ENCODE data around the gene TSC22D2. TPM values are rescaled to one million over a fixed set of nuclear protein-coding genes. Genes with fewer than 3 reads are reported as not detected.

TSC22D2 gene
- total RNA-seq, 1 donor, result 13.4 TPM

DNA sequence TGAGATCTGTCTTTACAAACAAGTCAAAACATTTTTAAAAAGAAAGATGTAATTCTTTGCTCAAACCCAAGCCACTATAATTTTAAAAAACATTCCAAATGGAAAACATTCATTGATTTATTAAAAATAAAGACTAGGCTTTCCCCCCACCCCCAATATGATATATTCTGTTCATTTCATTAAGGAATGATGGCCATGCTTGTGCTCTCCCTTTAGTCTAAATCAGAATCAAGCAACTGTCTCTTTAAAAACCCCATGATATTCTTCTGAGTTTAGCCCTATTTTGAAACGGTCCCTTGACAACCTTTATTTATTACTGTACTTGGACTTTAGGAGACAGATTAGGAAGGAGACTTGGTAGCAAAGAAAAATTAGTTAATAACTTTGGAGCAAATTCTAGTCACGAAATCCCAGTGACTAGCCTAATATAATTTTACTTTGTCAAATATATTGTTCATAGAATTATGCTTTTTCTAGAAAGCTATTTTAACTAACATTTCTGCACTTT is 38.4 kb downstream of the TSC22D2 start:
- H3K4me3 ChIP-seq (ENCODE audit: insufficient read depth, low read length), result no peak overlapping the region
- no peaks in the 10 kb centered on the region for H3K27me3 ChIP-seq (ENCODE audit: insufficient read depth, low read length)
- H3K4me2 ChIP-seq (ENCODE audit: insufficient read depth, low read length), result no peak overlapping the region
- H2AFZ ChIP-seq (ENCODE audit: low read length), result no peak overlapping the region
- no peaks in the 10 kb centered on the region for H3K9me3 ChIP-seq (ENCODE audit: low read depth, low read length)
- peak overlapping the region; percentile 31 for H3K27ac ChIP-seq (ENCODE audit: low read depth, low read length)
- peaks cover 59% of the 10 kb centered on the region for H3K4me1 ChIP-seq (ENCODE audit: insufficient read depth, low read length)
- H3K36me3 ChIP-seq (ENCODE audit: insufficient read depth, low read length), result peaks cover 4% of the 10 kb centered on the region
- H4K20me1 ChIP-seq (ENCODE audit: insufficient read depth, low read length), result peaks cover 47% of the 10 kb centered on the region
- peaks cover 91% of the 10 kb centered on the region for H3K79me2 ChIP-seq (ENCODE audit: insufficient read depth, low read length)
- TF ChIP-seq, protein P1, sequence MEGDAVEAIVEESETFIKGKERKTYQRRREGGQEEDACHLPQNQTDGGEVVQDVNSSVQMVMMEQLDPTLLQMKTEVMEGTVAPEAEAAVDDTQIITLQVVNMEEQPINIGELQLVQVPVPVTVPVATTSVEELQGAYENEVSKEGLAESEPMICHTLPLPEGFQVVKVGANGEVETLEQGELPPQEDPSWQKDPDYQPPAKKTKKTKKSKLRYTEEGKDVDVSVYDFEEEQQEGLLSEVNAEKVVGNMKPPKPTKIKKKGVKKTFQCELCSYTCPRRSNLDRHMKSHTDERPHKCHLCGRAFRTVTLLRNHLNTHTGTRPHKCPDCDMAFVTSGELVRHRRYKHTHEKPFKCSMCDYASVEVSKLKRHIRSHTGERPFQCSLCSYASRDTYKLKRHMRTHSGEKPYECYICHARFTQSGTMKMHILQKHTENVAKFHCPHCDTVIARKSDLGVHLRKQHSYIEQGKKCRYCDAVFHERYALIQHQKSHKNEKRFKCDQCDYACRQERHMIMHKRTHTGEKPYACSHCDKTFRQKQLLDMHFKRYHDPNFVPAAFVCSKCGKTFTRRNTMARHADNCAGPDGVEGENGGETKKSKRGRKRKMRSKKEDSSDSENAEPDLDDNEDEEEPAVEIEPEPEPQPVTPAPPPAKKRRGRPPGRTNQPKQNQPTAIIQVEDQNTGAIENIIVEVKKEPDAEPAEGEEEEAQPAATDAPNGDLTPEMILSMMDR (IDR thresholded peaks at IDR 0.05; ENCODE audit: extremely low read depth, low read depth, low read length), result no peak
- no peak for DNase-seq (ENCODE audit: insufficient read length, low spot score, missing footprints)

GRCh38 chr3:150447084-150447483 is 39.0 kb downstream of the TSC22D2 start:
- peak overlapping the region; percentile 41 for H3K4me2 ChIP-seq (ENCODE audit: insufficient read depth, low read length)
- H3K27me3 ChIP-seq (ENCODE audit: insufficient read depth, low read length), result no peaks in the 10 kb centered on the region
- TF ChIP-seq, protein P1 (IDR thresholded peaks at IDR 0.05; ENCODE audit: extremely low read depth, low read depth, low read length), result no peak

GRCh38 chr3:150447631-150448465 is 39.8 kb downstream of the TSC22D2 start:
- H3K9me3 ChIP-seq (ENCODE audit: low read depth, low read length), result no peaks in the 10 kb centered on the region
- DNase-seq (ENCODE audit: insufficient read length, low spot score, missing footprints), result no peak
- H3K27me3 ChIP-seq (ENCODE audit: insufficient read depth, low read length), result no peaks in the 10 kb centered on the region
- H3K4me1 ChIP-seq (ENCODE audit: insufficient read depth, low read length), result peaks cover 55% of the 10 kb centered on the region
- H3K36me3 ChIP-seq (ENCODE audit: insufficient read depth, low read length), result no peaks in the 10 kb centered on the region
- H2AFZ ChIP-seq (ENCODE audit: low read length), result no peak overlapping the region
- H3K4me3 ChIP-seq (ENCODE audit: insufficient read depth, low read length), result no peak overlapping the region
- TF ChIP-seq, protein P1 (IDR thresholded peaks at IDR 0.05; ENCODE audit: extremely low read depth, low read depth, low read length), result no peak
- peaks cover 38% of the 10 kb centered on the region for H4K20me1 ChIP-seq (ENCODE audit: insufficient read depth, low read length)
- H3K79me2 ChIP-seq (ENCODE audit: insufficient read depth, low read length), result peaks cover 91% of the 10 kb centered on the region
- H3K27ac ChIP-seq (ENCODE audit: low read depth, low read length), result peak overlapping the region; percentile 31
- peak overlapping the region; percentile 41 for H3K4me2 ChIP-seq (ENCODE audit: insufficient read depth, low read length)

More at GRCh38 chr3:150447084-150447483, 39.0 kb downstream of the TSC22D2 start:
- Histone ChIP-seq H3K4me3 (ENCODE audit: insufficient read depth, low read length) (no peak overlapping the region), H3K36me3 (ENCODE audit: insufficient read depth, low read length) (no peaks in the 10 kb centered on the region), H3K9me3 (ENCODE audit: low read depth, low read length) (no peaks in the 10 kb centered on the region), H2AFZ (ENCODE audit: low read length) (no peak overlapping the region), H3K79me2 (ENCODE audit: insufficient read depth, low read length) (peaks cover 91% of the 10 kb centered on the region), H4K20me1 (ENCODE audit: insufficient read depth, low read length) (peaks cover 45% of the 10 kb centered on the region), H3K27ac (ENCODE audit: low read depth, low read length) (peak overlapping the region; percentile 31), H3K4me1 (ENCODE audit: insufficient read depth, low read length) (peaks cover 59% of the 10 kb centered on the region)
- DNase-seq (ENCODE audit: insufficient read length, low spot score, missing footprints), result no peak

- Histone ChIP-seq H3K4me1 (ENCODE audit: insufficient read depth, low read length) (peaks cover 42% of the 10 kb centered on the region), H3K27ac (ENCODE audit: low read depth, low read length) (peak overlapping the region; percentile 48)
Observed at GRCh38 chr3:150449169-150449721, 41.1 kb downstream of the TSC22D2 start.

More at GRCh38 chr3:150449169-150449721, 41.1 kb downstream of the TSC22D2 start:
- Histone ChIP-seq H3K9me3 (ENCODE audit: low read depth, low read length) (no peaks in the 10 kb centered on the region), H3K36me3 (ENCODE audit: insufficient read depth, low read length) (no peaks in the 10 kb centered on the region), H4K20me1 (ENCODE audit: insufficient read depth, low read length) (peaks cover 30% of the 10 kb centered on the region), H3K4me2 (ENCODE audit: insufficient read depth, low read length) (peak overlapping the region; percentile 59), H3K79me2 (ENCODE audit: insufficient read depth, low read length) (peaks cover 91% of the 10 kb centered on the region), H2AFZ (ENCODE audit: low read length) (no peak overlapping the region), H3K27me3 (ENCODE audit: insufficient read depth, low read length) (no peaks in the 10 kb centered on the region), H3K4me3 (ENCODE audit: insufficient read depth, low read length) (no peak overlapping the region)
- TF ChIP-seq, protein P1 (IDR thresholded peaks at IDR 0.05; ENCODE audit: extremely low read depth, low read depth, low read length), result no peak
- DNase-seq (ENCODE audit: insufficient read length, low spot score, missing footprints), result no peak

Data from osteoblast (primary cell).